Lower leg skin (tissue), 3 donors: ENCODE results near the gene LARGE2.
"Not testable (repeated sequence)": the region's sequence is repeated elsewhere in the genome, so short reads cannot be mapped to it uniquely, and the experiment has no call there.

ENCODE experiments used
- POLR2A ChIP-seq, 2 donors: fragments of 450-650 bp; IDR thresholded peaks; one replicate each; pipeline ENCODE4 v1.6.1; 2016 to 2017; ENCODE audit warnings: antibody characterized with exemption in 2 of 2, mild to moderate bottlenecking in 1 of 2, moderate library complexity in 1 of 2
- TF ChIP-seq, protein P1 (sequence below), 3 donors: fragments of 450-650 bp; IDR thresholded peaks; one replicate each; pipeline ENCODE4 v1.5.1; 2016; ENCODE audit warnings: antibody characterized with exemption in 3 of 3, mild to moderate bottlenecking in 3 of 3, moderate library complexity in 2 of 3

DNA sequence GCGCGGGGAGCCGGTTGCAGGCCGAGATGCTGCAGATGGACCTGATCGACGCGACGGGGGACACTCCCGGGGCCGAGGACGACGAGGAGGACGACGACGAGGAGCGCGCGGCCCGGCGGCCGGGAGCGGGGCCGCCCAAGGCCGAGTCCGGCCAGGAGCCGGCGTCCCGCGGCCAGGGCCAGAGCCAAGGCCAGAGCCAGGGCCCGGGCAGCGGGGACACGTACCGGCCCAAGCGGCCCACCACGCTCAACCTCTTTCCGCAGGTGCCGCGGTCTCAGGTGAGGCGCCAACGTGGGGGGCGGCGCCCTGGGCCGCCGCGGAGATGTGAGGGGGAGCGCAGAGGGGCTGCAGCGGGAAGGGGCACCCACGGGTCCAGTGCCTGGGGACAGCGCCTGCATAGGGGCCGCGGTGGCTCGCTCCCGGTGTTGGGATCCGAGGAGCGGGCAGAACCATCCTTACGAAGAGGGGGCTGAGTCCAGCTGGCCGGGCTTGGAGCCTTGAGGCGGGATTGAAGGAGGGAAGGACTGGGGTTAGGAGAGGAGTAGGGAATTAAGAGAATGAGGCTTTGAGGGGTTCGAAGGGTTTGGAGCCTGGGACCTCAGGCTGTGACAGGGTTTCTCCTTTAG, 22.2 kb upstream of the LARGE2 start:
- TF ChIP-seq, protein P1, sequence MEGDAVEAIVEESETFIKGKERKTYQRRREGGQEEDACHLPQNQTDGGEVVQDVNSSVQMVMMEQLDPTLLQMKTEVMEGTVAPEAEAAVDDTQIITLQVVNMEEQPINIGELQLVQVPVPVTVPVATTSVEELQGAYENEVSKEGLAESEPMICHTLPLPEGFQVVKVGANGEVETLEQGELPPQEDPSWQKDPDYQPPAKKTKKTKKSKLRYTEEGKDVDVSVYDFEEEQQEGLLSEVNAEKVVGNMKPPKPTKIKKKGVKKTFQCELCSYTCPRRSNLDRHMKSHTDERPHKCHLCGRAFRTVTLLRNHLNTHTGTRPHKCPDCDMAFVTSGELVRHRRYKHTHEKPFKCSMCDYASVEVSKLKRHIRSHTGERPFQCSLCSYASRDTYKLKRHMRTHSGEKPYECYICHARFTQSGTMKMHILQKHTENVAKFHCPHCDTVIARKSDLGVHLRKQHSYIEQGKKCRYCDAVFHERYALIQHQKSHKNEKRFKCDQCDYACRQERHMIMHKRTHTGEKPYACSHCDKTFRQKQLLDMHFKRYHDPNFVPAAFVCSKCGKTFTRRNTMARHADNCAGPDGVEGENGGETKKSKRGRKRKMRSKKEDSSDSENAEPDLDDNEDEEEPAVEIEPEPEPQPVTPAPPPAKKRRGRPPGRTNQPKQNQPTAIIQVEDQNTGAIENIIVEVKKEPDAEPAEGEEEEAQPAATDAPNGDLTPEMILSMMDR (IDR thresholded peaks at IDR 0.05): not testable (repeated sequence)
- not testable (repeated sequence) for TF ChIP-seq POLR2A (IDR thresholded peaks at IDR 0.05)
